B cell (primary cell): ENCODE measurements around the gene RIC3. TPM values are rescaled to one million over a fixed set of nuclear protein-coding genes. Genes with fewer than 3 reads are reported as not detected.

Experiments used
- ATAC-seq: fragments of 200-7000 bp; cut with Tn5 transposase; one replicate; pipeline ENCODE4 v1.10.0; 2021; ENCODE audit warnings: low read depth, mild to moderate bottlenecking, moderate number of reproducible peaks, moderate library complexity
- CTCF ChIA-PET: fragments of 350-600 bp; sonication (Branson Sonifier 250); formaldehyde crosslinking; loops from one replicate; lab custom pipeline; 2021; ENCODE audit warnings: antibody characterized with exemption, inconsistent platforms; lab: Charles Lee
- POLR2A ChIA-PET: fragments of 350-600 bp; sonication (Branson Sonifier 250); formaldehyde crosslinking; loops from one replicate; lab custom pipeline; 2021; ENCODE audit warnings: antibody characterized with exemption; lab: Charles Lee
- DNase-seq: peaks from one replicate; pipeline ENCODE4 v3.0.0; 2013
- H2AFZ ChIP-seq: 2 replicates; pipeline ENCODE4 v1.6.1; 2012; ENCODE audit warnings: mild to moderate bottlenecking, low read depth, low read length; ENCODE audit not compliant: insufficient read depth, poor library complexity, severe bottlenecking
- H3K27ac ChIP-seq, 2 donors: 1 replicate in 1 of 2; 2 replicates in 1 of 2; pipeline ENCODE4 v1.5.1; 2012 to 2013; ENCODE audit warnings: low read length in 2 of 2, mild to moderate bottlenecking in 2 of 2, moderate library complexity in 1 of 2
- H3K27me3 ChIP-seq, 4 experiments: fragments of 200-600 bp in 1 of 4; sonication (generic) in 1 of 4; replicated peaks in 1 of 4; 1 replicate in 2 of 4; 2 replicates in 2 of 4; pipeline versions ENCODE4 v1.6.1 to v1.7.0; 2013 to 2016; ENCODE audit warnings: low read length in 3 of 4, mild to moderate bottlenecking in 2 of 4, mixed read lengths in 1 of 4, moderate library complexity in 1 of 4; ENCODE audit not compliant: insufficient read depth in 4 of 4, control insufficient read depth in 3 of 4; ENCODE audit errors: control extremely low read depth in 1 of 4
- H3K36me3 ChIP-seq, 2 experiments: replicated peaks in 1 of 2; 1 replicate in 1 of 2; 2 replicates in 1 of 2; pipeline versions ENCODE4 v1.6.1 to v1.7.1; 2013; ENCODE audit warnings: low read length in 1 of 2; ENCODE audit not compliant: insufficient read depth in 2 of 2, control insufficient read depth in 1 of 2; ENCODE audit errors: control extremely low read depth in 1 of 2, extremely low read depth in 1 of 2
- H3K4me1 ChIP-seq, 2 donors: fragments of 200-600 bp in 1 of 2; sonication (generic) in 1 of 2; 1 replicate in 1 of 2; 2 replicates in 1 of 2; pipeline versions ENCODE4 v1.5.1 to v1.6.1; 2013 to 2017; ENCODE audit warnings: low read length in 2 of 2; ENCODE audit not compliant: control insufficient read depth in 2 of 2, insufficient read depth in 2 of 2
- H3K4me2 ChIP-seq: replicated peaks from 2 replicates; pipeline ENCODE3; 2012; ENCODE audit warnings: mild to moderate bottlenecking, low read depth, low read length; ENCODE audit not compliant: poor library complexity, severe bottlenecking
- H3K4me3 ChIP-seq, 5 experiments: fragments of 200-600 bp in 1 of 5; sonication (generic) in 1 of 5; 1 replicate in 3 of 5; 2 replicates in 2 of 5; pipeline versions ENCODE4 v1.5.1 to v1.7.0; 2011 to 2016; ENCODE audit warnings: low read length in 4 of 5, mild to moderate bottlenecking in 4 of 5, low read depth in 2 of 5, control low read depth in 1 of 5, moderate library complexity in 1 of 5; ENCODE audit not compliant: insufficient read depth in 1 of 5; ENCODE audit errors: control extremely low read depth in 1 of 5, extremely low read depth in 1 of 5
- H3K79me2 ChIP-seq: fragments of 200-600 bp; sonication (generic); one replicate; pipeline ENCODE4 v1.6.0; 2016; ENCODE audit warnings: low read length; ENCODE audit not compliant: control insufficient read depth, insufficient read depth
- H3K9ac ChIP-seq: fragments of 200-600 bp; sonication (generic); 2 replicates; pipeline ENCODE4 v1.6.1; 2017; ENCODE audit warnings: mild to moderate bottlenecking, low read length, moderate library complexity
- H3K9me3 ChIP-seq, 3 donors: one replicate each; pipeline versions ENCODE4 v1.6.1 to v1.7.1; 2013; ENCODE audit warnings: low read length in 2 of 3; ENCODE audit not compliant: control insufficient read depth in 2 of 3, insufficient read depth in 1 of 3; ENCODE audit errors: control extremely low read depth in 1 of 3
- H4K20me1 ChIP-seq: 2 replicates; pipeline ENCODE4 v1.6.0; 2012; ENCODE audit warnings: mild to moderate bottlenecking, low read length; ENCODE audit not compliant: insufficient read depth, control insufficient read depth, poor library complexity, severe bottlenecking
- H3K27ac Mint-ChIP-seq: one replicate; pipeline ENCODE4 v1.8.0; 2021; ENCODE audit warnings: mixed read lengths
- H3K27me3 Mint-ChIP-seq: one replicate; pipeline ENCODE4 v1.8.0; 2021; ENCODE audit warnings: mixed read lengths
- H3K4me1 Mint-ChIP-seq: one replicate; pipeline ENCODE4 v1.8.0; 2021; ENCODE audit warnings: mixed read lengths
- H3K4me3 Mint-ChIP-seq: one replicate; pipeline ENCODE4 v1.8.0; 2021; ENCODE audit warnings: mixed read lengths
- H3K9me3 Mint-ChIP-seq: one replicate; pipeline ENCODE4 v1.8.0; 2022; ENCODE audit warnings: mixed read lengths; ENCODE audit not compliant: insufficient read depth
- CTCF ChIP-seq: fragments of 200-600 bp; IDR thresholded peaks from one replicate; pipeline ENCODE4 v1.8.0; 2022; ENCODE audit warnings: antibody characterized with exemption, mild to moderate bottlenecking
- EZH2 ChIP-seq: IDR thresholded peaks from 2 replicates; pipeline ENCODE4 v1.6.1; 2012; ENCODE audit warnings: borderline replicate concordance, low read depth, mild to moderate bottlenecking, moderate library complexity, low read length; ENCODE audit not compliant: insufficient read depth, poor library complexity, severe bottlenecking
- WGBS: methylation state at CpG from one replicate; pipeline ENCODE4 v1.1.5; 2013; ENCODE audit warnings: missing lambda C conversion rate; ENCODE audit not compliant: insufficient coverage; 5-methylcytosine and 5-hydroxymethylcytosine counted together
- intact Hi-C: fragments of 100-400 bp; cut with micrococcal nuclease; formaldehyde crosslinking; loops from one replicate; pipeline ENCODE4 v1.10.0; 2022
- polyA plus RNA-seq: library from polyadenylated mRNA; depleted of rRNA; stranded (reverse); fragments of >200 nt; gene quantifications from 2 replicates; pipeline ENCODE4 v1.2.3, GENCODE V29; 2012
- total RNA-seq, 2 donors: library from RNA; stranded (reverse); fragments of 120-200 nt in 1 of 2; gene quantifications; 1 replicate in 1 of 2; 2 replicates in 1 of 2; pipeline versions ENCODE4 v1.2.3 to v1.2.4, GENCODE V29; 2013 to 2022

RIC3 gene
- total and polyA plus RNA-seq, 2 donors (not counting 1 experiment from before 2014, with no cell fraction given): 62.4 to 74.6 TPM

GRCh38 chr11:8087756-8088155 lies 81.1 kb downstream of the RIC3 start:
- POLR2A ChIA-PET: no interaction called here
- Histone ChIP-seq H2AFZ (no peak overlapping the region), H3K4me3 (no peak overlapping the region), H3K4me2 (no peak overlapping the region), H3K4me1 (peaks cover 0 to 5% of the 10 kb centered on the region in 2 donors), H3K9ac (no peak overlapping the region), H4K20me1 (no peaks in the 10 kb centered on the region), H3K36me3 (no peaks in the 10 kb centered on the region), H3K27ac (no peak overlapping the region), H3K9me3 (no peaks in the 10 kb centered on the region), H3K27me3 (peaks cover 0 to 22% (median 4%) of the 10 kb centered on the region in 4 experiments), H3K79me2 (no peaks in the 10 kb centered on the region)
- TF ChIP-seq CTCF (no peak), EZH2 (no peak)
- H3K27me3 Mint-ChIP-seq: peaks cover 30% of the 10 kb centered on the region
- 89% methylated on average over 3 of the region's 3 CpGs for WGBS
- CTCF ChIA-PET: interaction anchor here (0.6 to 6.2 kb wide), 4 partner anchors 9 to 1623 kb away, joined by 3 to 41 read pairs (median 12); no protein-coding TSS in a partner anchor
- intact Hi-C loops: no loop called here
- DNase-seq: no peak
- H3K4me1 Mint-ChIP-seq: no peaks in the 10 kb centered on the region
- no peak overlapping the region for H3K27ac Mint-ChIP-seq
- H3K4me3 Mint-ChIP-seq: no peak overlapping the region
- no peak for ATAC-seq
- no peaks in the 10 kb centered on the region for H3K9me3 Mint-ChIP-seq

- DNase-seq: no peak
- ATAC-seq: no peak
- H3K4me1 ChIP-seq: no peaks in the 10 kb centered on the region
- no peak overlapping the region for H3K27ac ChIP-seq
- peaks cover 0 to 28% (median 7%) of the 10 kb centered on the region in 4 experiments for H3K27me3 ChIP-seq
- ChIA-PET CTCF (interaction anchor here (1.8 to 6.2 kb wide), 3 partner anchors 9 to 81 kb away, joined by 5 to 41 read pairs (median 18); no protein-coding TSS in a partner anchor), POLR2A (no interaction called here)
- no peak overlapping the region for H2AFZ ChIP-seq
- Mint-ChIP-seq H3K9me3 (no peaks in the 10 kb centered on the region), H3K27me3 (peaks cover 36% of the 10 kb centered on the region), H3K27ac (no peak overlapping the region), H3K4me3 (no peak overlapping the region), H3K4me1 (no peaks in the 10 kb centered on the region)
- intact Hi-C loops: no loop called here
- no peak overlapping the region for H3K4me2 ChIP-seq
- no peaks in the 10 kb centered on the region for H3K79me2 ChIP-seq
- H3K9ac ChIP-seq: no peak overlapping the region
- no peaks in the 10 kb centered on the region for H4K20me1 ChIP-seq
- TF ChIP-seq CTCF (no peak), EZH2 (no peak)
- 93% methylated on average over 4 of the region's 4 CpGs for WGBS
- no peaks in the 10 kb centered on the region for H3K36me3 ChIP-seq
- H3K9me3 ChIP-seq: no peaks in the 10 kb centered on the region
- H3K4me3 ChIP-seq: no peak overlapping the region
These were observed 81.6 kb downstream of the RIC3 start for GRCh38 chr11:8087185-8087584.
